GM12891 (cell line): Measurements from ENCODE around the gene CCDC63.

Experiments
- POLR2A ChIP-seq: IDR thresholded peaks from 2 replicates; pipeline ENCODE4 v1.6.1; 2011; ENCODE audit warnings: low read depth, low read length, control low read depth
- POLR2AphosphoS5 ChIP-seq: IDR thresholded peaks from 2 replicates; pipeline ENCODE4 v1.6.1; 2011; ENCODE audit warnings: low read depth, low read length, control low read depth
- POU2F2 ChIP-seq: IDR thresholded peaks from 2 replicates; pipeline ENCODE4 v1.6.1; 2011; ENCODE audit warnings: low read depth, mild to moderate bottlenecking, control low read depth, low read length, moderate library complexity
- TAF1 ChIP-seq: IDR thresholded peaks from 2 replicates; pipeline ENCODE4 v1.6.1; 2011; ENCODE audit warnings: low read depth, low read length, control low read depth

GRCh38 chr12:110906516-110906915, 59.7 kb downstream of the CCDC63 start:
- TF ChIP-seq POLR2A = no peak
- TF ChIP-seq POLR2AphosphoS5 = no peak
- no peak for TF ChIP-seq TAF1
- TF ChIP-seq POU2F2 = peak; percentile 53; the same call in 1 of the 2 replicates
